ENCODE data around the gene SPRING1.
"Not testable (repeated sequence)": the region's sequence is repeated elsewhere in the genome, so short reads cannot be mapped to it uniquely, and the experiment has no call there.

SPRING1 gene

GRCh38 chr12:116761499-116761898, 23.6 kb upstream of the SPRING1 start:
- no peaks in the 10 kb centered on the region for H4K20me1 ChIP-seq (ENCODE audit: insufficient read depth, low read length)
- peaks cover under 1% of the 10 kb centered on the region for H3K36me3 ChIP-seq (replicated peaks; ENCODE audit: low read depth, low read length)
- no peaks in the 10 kb centered on the region for H3K4me1 ChIP-seq (ENCODE audit: low read length)
- TF ChIP-seq CTCF (IDR thresholded peaks at IDR 0.05; ENCODE audit: low read depth, low read length) (no peak), EZH2phosphoT487 (IDR thresholded peaks at IDR 0.05; ENCODE audit: low read depth) (no peak)
- no peak overlapping the region for H3K4me2 ChIP-seq (ENCODE audit: low read length)
- no peak overlapping the region for H3K27ac ChIP-seq (ENCODE audit: low read length)
- no peaks in the 10 kb centered on the region for H3K9me3 ChIP-seq (ENCODE audit: insufficient read depth, low read length)
- H2AFZ ChIP-seq (ENCODE audit: low read depth, low read length): no peak overlapping the region
- H3K9ac ChIP-seq (ENCODE audit: low read length): no peak overlapping the region
- H3K4me3 ChIP-seq (ENCODE audit: low read length): no peak overlapping the region
- H3K27me3 ChIP-seq (ENCODE audit: low read depth, low read length): no peaks in the 10 kb centered on the region
- no peaks in the 10 kb centered on the region for H3K79me2 ChIP-seq (ENCODE audit: low read length)

GRCh38 chr12:116760622-116761020, 22.8 kb upstream of the SPRING1 start:
- no peaks in the 10 kb centered on the region for H3K9me3 ChIP-seq (ENCODE audit: insufficient read depth, low read length)
- H3K79me2 ChIP-seq (ENCODE audit: low read length): no peaks in the 10 kb centered on the region
- no peaks in the 10 kb centered on the region for H3K4me1 ChIP-seq (ENCODE audit: low read length)
- no peaks in the 10 kb centered on the region for H4K20me1 ChIP-seq (ENCODE audit: insufficient read depth, low read length)
- no peak overlapping the region for H2AFZ ChIP-seq (ENCODE audit: low read depth, low read length)
- no peaks in the 10 kb centered on the region for H3K27me3 ChIP-seq (ENCODE audit: low read depth, low read length)
- TF ChIP-seq EZH2phosphoT487 (IDR thresholded peaks at IDR 0.05; ENCODE audit: low read depth) (no peak), CTCF (IDR thresholded peaks at IDR 0.05; ENCODE audit: low read depth, low read length) (no peak)
- H3K27ac ChIP-seq (ENCODE audit: low read length): no peak overlapping the region
- no peak overlapping the region for H3K9ac ChIP-seq (ENCODE audit: low read length)
- H3K4me3 ChIP-seq (ENCODE audit: low read length): no peak overlapping the region
- H3K4me2 ChIP-seq (ENCODE audit: low read length): no peak overlapping the region
- no peaks in the 10 kb centered on the region for H3K36me3 ChIP-seq (replicated peaks; ENCODE audit: low read depth, low read length)

- no peak overlapping the region for H2AFZ ChIP-seq (ENCODE audit: low read depth, low read length)
These were observed 22.1 kb upstream of the SPRING1 start for GRCh38 chr12:116759783-116760621.

DNA sequence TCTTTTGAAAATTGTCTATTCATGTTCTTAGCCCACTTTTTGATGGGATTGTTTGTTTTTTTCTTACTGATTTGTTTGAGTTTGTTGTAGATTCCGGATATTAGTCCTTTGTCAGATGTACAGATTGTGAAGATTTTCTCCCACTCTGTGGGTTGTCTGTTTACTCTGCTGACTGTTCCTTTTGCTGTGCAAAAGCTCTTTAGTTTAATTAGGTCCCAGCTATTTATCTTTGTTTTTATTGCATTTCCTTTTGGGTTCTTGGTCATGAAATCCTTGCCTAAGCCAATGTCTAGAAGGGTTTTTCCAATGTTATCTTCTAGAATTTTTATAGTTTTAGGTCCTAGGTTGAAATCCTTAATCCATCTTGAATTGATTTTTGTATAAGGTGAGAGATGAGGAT, 16.9 kb upstream of the SPRING1 start:
- not testable (repeated sequence) for H3K4me1 ChIP-seq (ENCODE audit: low read length); H3K9me3 ChIP-seq (ENCODE audit: insufficient read depth, low read length); H3K79me2 ChIP-seq (ENCODE audit: low read length); H3K9ac ChIP-seq (ENCODE audit: low read length); H3K27me3 ChIP-seq (ENCODE audit: low read depth, low read length); H3K4me2 ChIP-seq (ENCODE audit: low read length); H2AFZ ChIP-seq (ENCODE audit: low read depth, low read length); H3K27ac ChIP-seq (ENCODE audit: low read length); H3K36me3 ChIP-seq (replicated peaks; ENCODE audit: low read depth, low read length); H3K4me3 ChIP-seq (ENCODE audit: low read length); H4K20me1 ChIP-seq (ENCODE audit: insufficient read depth, low read length)

More at GRCh38 chr12:116759783-116760621, 22.1 kb upstream of the SPRING1 start:
- H3K4me1 ChIP-seq (ENCODE audit: low read length): no peaks in the 10 kb centered on the region
- no peaks in the 10 kb centered on the region for H3K9me3 ChIP-seq (ENCODE audit: insufficient read depth, low read length)
- no peak overlapping the region for H3K27ac ChIP-seq (ENCODE audit: low read length)
- H4K20me1 ChIP-seq (ENCODE audit: insufficient read depth, low read length): no peaks in the 10 kb centered on the region
- TF ChIP-seq CTCF (IDR thresholded peaks at IDR 0.05; ENCODE audit: low read depth, low read length) (peak; percentile 15; the same call in 1 of the 2 replicates), EZH2phosphoT487 (IDR thresholded peaks at IDR 0.05; ENCODE audit: low read depth) (no peak)
- no peaks in the 10 kb centered on the region for H3K27me3 ChIP-seq (ENCODE audit: low read depth, low read length)
- no peak overlapping the region for H3K9ac ChIP-seq (ENCODE audit: low read length)
- H3K79me2 ChIP-seq (ENCODE audit: low read length): no peaks in the 10 kb centered on the region
- H3K36me3 ChIP-seq (replicated peaks; ENCODE audit: low read depth, low read length): no peaks in the 10 kb centered on the region
- H3K4me3 ChIP-seq (ENCODE audit: low read length): no peak overlapping the region
- H3K4me2 ChIP-seq (ENCODE audit: low read length): no peak overlapping the region

DNA sequence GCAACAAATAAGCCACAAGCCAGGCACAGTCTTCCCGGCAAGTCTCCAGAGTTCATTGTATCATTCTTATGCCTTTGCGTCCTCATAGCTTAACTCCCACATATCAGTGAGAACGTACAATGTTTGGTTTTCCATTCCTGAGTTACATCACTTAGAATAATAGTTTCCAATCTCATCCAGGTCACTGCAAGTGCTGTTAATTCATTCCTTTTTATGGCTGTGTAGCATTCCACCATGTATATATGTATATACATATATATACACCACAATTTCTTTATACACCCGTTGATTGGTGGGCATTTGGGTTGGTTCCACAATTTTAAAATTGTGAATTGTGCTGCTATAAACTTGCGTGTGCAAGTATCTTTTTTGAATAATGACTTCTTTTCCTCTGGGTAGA, 16.2 kb upstream of the SPRING1 start:
- not testable (repeated sequence) for H3K4me1 ChIP-seq (ENCODE audit: low read length); H3K36me3 ChIP-seq (replicated peaks; ENCODE audit: low read depth, low read length); H3K4me2 ChIP-seq (ENCODE audit: low read length); H3K79me2 ChIP-seq (ENCODE audit: low read length); H3K27me3 ChIP-seq (ENCODE audit: low read depth, low read length); H3K27ac ChIP-seq (ENCODE audit: low read length); H3K9me3 ChIP-seq (ENCODE audit: insufficient read depth, low read length); H3K9ac ChIP-seq (ENCODE audit: low read length); H2AFZ ChIP-seq (ENCODE audit: low read depth, low read length); H3K4me3 ChIP-seq (ENCODE audit: low read length); H4K20me1 ChIP-seq (ENCODE audit: insufficient read depth, low read length)
